ENCODE results near the gene SERPINB4.

The SERPINB4 gene

DNA sequence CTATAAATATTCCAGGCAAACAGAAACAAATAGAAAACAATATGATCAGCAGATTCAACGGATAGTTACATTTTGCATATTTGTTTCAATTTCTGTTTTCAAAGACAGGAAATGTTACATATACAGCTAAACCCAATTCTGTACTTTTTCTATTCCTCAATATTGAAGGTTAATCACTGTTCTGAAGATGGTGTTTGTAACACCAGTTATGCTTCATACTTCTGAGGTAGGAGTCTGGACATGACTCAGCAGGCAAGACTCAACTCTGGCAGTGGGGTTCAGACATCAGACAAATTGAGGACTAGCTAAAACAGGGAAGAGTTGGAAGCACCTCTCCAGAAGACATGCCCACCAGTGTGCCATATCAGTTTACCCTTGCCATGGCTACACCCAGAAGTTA is 40.3 kb downstream of the SERPINB4 start:
- Histone ChIP-seq H3K27me3 (ENCODE audit: control insufficient read depth, insufficient read depth, low read length) (no peaks in the 10 kb centered on the region), H3K9me3 (ENCODE audit: control insufficient read depth, insufficient read depth, low read length) (no peaks in the 10 kb centered on the region), H3K4me1 (ENCODE audit: control insufficient read depth, insufficient read depth, low read length) (no peaks in the 10 kb centered on the region), H3K36me3 (ENCODE audit: control insufficient read depth, insufficient read depth, low read length) (no peaks in the 10 kb centered on the region), H3K4me3 (ENCODE audit: low read length) (no peak overlapping the region), H3K27ac (ENCODE audit: low read length) (no peak overlapping the region)
- WGBS (ENCODE audit: insufficient coverage, insufficient read length), result no CpG with 5 or more reads among the region's 1 CpG
- no peak for DNase-seq (ENCODE audit: low read depth, low spot score)

DNA sequence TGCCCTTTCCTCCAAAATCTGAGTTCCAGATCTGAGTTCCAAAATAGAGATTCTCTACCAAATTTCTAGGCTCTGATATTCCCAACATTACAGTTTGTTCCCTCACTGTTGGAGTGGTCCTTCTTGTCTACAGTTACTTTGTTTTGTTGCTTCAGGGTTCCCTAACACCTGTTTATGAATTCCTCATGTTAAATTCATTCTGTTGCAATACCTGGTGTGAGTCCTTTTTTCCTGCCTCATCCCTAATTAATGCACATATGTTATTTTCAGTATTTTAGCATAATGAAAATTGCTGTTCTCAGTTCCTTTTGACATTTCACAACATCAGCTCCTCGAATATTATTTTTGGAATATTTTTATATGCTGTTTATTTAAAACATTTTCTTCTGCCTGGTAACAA is 40.7 kb downstream of the SERPINB4 start:
- no peak for DNase-seq (ENCODE audit: low read depth, low spot score)
- Histone ChIP-seq H3K36me3 (ENCODE audit: control insufficient read depth, insufficient read depth, low read length) (no peaks in the 10 kb centered on the region), H3K27me3 (ENCODE audit: control insufficient read depth, insufficient read depth, low read length) (no peaks in the 10 kb centered on the region), H3K4me3 (ENCODE audit: low read length) (no peak overlapping the region), H3K27ac (ENCODE audit: low read length) (no peak overlapping the region), H3K9me3 (ENCODE audit: control insufficient read depth, insufficient read depth, low read length) (no peaks in the 10 kb centered on the region), H3K4me1 (ENCODE audit: control insufficient read depth, insufficient read depth, low read length) (no peaks in the 10 kb centered on the region)
- WGBS (ENCODE audit: insufficient coverage, insufficient read length), result no CpG with 5 or more reads among the region's 1 CpG

DNA sequence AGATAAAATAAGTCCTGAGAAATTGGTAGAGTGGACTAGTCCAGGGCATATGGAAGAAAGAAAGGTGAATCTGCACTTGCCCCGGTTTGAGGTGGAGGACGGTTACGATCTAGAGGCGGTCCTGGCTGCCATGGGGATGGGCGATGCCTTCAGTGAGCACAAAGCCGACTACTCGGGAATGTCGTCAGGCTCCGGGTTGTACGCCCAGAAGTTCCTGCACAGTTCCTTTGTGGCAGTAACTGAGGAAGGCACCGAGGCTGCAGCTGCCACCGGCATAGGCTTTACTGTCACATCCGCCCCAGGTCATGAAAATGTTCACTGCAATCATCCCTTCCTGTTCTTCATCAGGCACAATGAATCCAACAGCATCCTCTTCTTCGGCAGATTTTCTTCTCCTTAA is 47.1 kb downstream of the SERPINB4 start:
- no peak for DNase-seq (ENCODE audit: low read depth, low spot score)
- Histone ChIP-seq H3K27ac (ENCODE audit: low read length) (no peak overlapping the region), H3K9me3 (ENCODE audit: control insufficient read depth, insufficient read depth, low read length) (no peaks in the 10 kb centered on the region), H3K4me3 (ENCODE audit: low read length) (no peak overlapping the region), H3K36me3 (ENCODE audit: control insufficient read depth, insufficient read depth, low read length) (no peaks in the 10 kb centered on the region), H3K4me1 (ENCODE audit: control insufficient read depth, insufficient read depth, low read length) (no peaks in the 10 kb centered on the region), H3K27me3 (ENCODE audit: control insufficient read depth, insufficient read depth, low read length) (no peaks in the 10 kb centered on the region)
- no CpG with 5 or more reads among the region's 14 CpGs for WGBS (ENCODE audit: insufficient coverage, insufficient read length)

DNA sequence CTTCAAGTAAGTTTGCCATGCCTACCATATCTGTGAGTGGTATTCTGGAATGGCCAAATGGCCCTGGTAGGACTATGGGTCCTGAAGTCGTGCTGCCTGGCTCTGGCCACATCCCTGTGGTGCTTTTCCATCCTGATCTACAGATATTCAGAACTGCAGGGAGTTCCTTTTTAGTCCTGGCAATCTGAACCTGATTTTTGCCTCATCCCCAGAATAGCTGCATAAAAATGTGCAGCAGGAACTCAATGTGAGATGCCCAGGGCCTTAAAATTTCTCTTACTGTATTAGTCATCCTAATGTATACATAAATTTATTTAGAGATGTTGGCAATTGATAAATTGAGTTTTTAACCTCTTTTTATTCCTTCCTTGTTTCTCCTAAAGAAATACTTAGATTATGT is 51.6 kb downstream of the SERPINB4 start:
- no peaks in the 10 kb centered on the region for H3K9me3 ChIP-seq (ENCODE audit: control insufficient read depth, insufficient read depth, low read length)
- no CpG with 5 or more reads among the region's 1 CpG for WGBS (ENCODE audit: insufficient coverage, insufficient read length)
- no peak for DNase-seq (ENCODE audit: low read depth, low spot score)
- no peaks in the 10 kb centered on the region for H3K4me1 ChIP-seq (ENCODE audit: control insufficient read depth, insufficient read depth, low read length)
- no peaks in the 10 kb centered on the region for H3K36me3 ChIP-seq (ENCODE audit: control insufficient read depth, insufficient read depth, low read length)
- no peak overlapping the region for H3K27ac ChIP-seq (ENCODE audit: low read length)
- H3K27me3 ChIP-seq (ENCODE audit: control insufficient read depth, insufficient read depth, low read length), result no peaks in the 10 kb centered on the region
- no peak overlapping the region for H3K4me3 ChIP-seq (ENCODE audit: low read length)

DNA sequence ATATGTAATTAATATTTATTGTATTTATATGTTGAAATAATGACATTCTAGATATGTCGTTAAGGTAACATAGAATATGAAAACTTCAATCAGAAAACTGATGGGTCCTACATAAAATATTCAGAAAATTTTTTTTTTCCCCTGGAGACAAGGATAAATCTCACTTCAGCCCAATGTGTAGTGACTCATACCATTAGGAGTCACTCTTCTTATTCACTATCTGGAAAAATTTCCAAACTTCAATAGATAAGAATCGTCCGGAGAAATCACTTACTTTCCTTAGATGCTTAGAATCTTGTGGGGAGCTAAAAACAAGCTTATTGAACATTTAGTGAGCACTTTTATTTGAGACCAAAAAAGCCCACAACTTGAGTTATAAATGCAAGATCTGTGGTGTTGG is 52.3 kb downstream of the SERPINB4 start:
- Histone ChIP-seq H3K9me3 (ENCODE audit: control insufficient read depth, insufficient read depth, low read length) (no peaks in the 10 kb centered on the region), H3K27me3 (ENCODE audit: control insufficient read depth, insufficient read depth, low read length) (no peaks in the 10 kb centered on the region), H3K27ac (ENCODE audit: low read length) (no peak overlapping the region), H3K4me3 (ENCODE audit: low read length) (no peak overlapping the region), H3K4me1 (ENCODE audit: control insufficient read depth, insufficient read depth, low read length) (no peaks in the 10 kb centered on the region), H3K36me3 (ENCODE audit: control insufficient read depth, insufficient read depth, low read length) (no peaks in the 10 kb centered on the region)
- DNase-seq (ENCODE audit: low read depth, low spot score), result no peak
- WGBS (ENCODE audit: insufficient coverage, insufficient read length), result no CpG with 5 or more reads among the region's 3 CpGs

DNA sequence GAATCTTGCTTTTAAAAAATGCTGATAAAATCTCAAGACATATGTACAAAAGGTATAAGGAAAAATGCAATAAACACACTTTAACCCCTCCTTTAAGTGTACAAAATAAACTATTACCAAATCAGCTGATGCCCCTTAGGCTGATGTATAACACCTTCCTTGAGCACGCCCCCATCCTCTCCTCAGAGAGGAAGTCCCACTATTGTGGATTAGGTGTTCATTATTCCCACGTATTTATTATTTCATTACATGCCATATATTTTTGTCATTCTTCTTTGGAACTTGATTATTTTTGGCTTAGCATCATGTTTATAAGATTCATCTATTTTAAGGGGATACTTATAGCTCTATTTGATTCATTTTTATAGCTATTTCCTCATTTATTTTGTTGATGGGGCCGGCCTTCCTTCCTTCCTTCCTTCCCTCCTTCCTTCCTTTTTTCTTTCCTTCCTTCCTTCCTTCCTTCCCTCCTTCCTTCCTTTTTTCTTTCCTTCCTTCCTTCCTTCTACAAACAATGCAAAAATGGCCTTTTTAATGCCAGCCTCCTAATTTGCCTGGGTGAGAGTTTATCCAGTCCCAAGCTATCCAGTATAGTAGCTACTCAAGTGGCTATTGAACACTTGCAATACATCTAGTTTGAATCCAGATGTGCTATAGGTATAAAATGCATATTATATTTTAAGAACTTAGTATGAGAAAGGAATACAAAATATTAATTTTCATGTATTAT is 52.9 kb downstream of the SERPINB4 start:
- WGBS (ENCODE audit: insufficient coverage, insufficient read length), result no CpG with 5 or more reads among the region's 3 CpGs
- no peak overlapping the region for H3K27ac ChIP-seq (ENCODE audit: low read length)
- H3K27me3 ChIP-seq (ENCODE audit: control insufficient read depth, insufficient read depth, low read length), result no peaks in the 10 kb centered on the region
- no peak for DNase-seq (ENCODE audit: low read depth, low spot score)
- no peaks in the 10 kb centered on the region for H3K9me3 ChIP-seq (ENCODE audit: control insufficient read depth, insufficient read depth, low read length)
- no peaks in the 10 kb centered on the region for H3K36me3 ChIP-seq (ENCODE audit: control insufficient read depth, insufficient read depth, low read length)
- no peaks in the 10 kb centered on the region for H3K4me1 ChIP-seq (ENCODE audit: control insufficient read depth, insufficient read depth, low read length)
- H3K4me3 ChIP-seq (ENCODE audit: low read length), result no peak overlapping the region

DNA sequence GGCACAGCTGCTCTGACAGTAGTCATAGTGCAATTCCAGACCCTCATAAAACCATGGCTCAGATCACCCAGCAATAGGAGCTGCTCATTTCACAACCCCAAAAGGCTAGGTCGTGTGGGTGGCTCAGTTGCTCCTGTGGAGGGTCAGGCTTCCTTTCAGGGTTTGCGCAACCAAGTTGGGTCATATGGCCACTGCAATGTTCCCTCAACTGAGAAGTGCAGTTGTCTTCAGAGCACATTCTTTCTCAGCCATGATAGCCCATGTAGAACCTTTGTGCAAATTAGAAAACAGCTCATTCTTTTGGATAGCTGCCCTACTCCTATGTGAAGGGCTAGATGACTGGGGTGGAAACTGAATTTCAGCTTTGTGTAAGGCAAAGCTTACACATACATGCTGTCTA is 53.7 kb downstream of the SERPINB4 start:
- no peak overlapping the region for H3K27ac ChIP-seq (ENCODE audit: low read length)
- no peak for DNase-seq (ENCODE audit: low read depth, low spot score)

DNA sequence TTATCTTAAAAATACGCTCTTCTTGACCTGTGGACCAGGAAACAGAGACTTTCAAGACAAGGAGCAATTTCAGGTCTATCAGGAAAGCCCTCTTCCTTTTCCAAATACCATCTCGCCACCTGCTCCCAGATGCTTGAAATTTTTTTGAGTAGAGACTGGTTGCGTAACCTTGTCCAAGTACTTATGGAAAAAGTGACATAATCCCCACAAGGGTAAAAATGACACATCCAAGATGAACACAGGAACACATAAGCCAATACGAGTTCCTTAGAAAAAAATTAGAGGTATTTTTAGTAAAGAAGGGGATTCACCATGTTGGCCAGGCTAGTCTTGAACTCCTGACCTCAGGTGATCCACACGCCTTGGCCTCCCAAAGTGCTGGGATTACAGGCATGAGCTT is 55.1 kb downstream of the SERPINB4 start:
- Histone ChIP-seq H3K9me3 (ENCODE audit: control insufficient read depth, insufficient read depth, low read length) (no peaks in the 10 kb centered on the region), H3K27me3 (ENCODE audit: control insufficient read depth, insufficient read depth, low read length) (no peaks in the 10 kb centered on the region), H3K36me3 (ENCODE audit: control insufficient read depth, insufficient read depth, low read length) (no peaks in the 10 kb centered on the region), H3K4me1 (ENCODE audit: control insufficient read depth, insufficient read depth, low read length) (no peaks in the 10 kb centered on the region), H3K27ac (ENCODE audit: low read length) (no peak overlapping the region), H3K4me3 (ENCODE audit: low read length) (no peak overlapping the region)
- no CpG with 5 or more reads among the region's 5 CpGs for WGBS (ENCODE audit: insufficient coverage, insufficient read length)
- DNase-seq (ENCODE audit: low read depth, low spot score), result no peak

More for the DNA sequence above, 53.7 kb downstream of the SERPINB4 start:
- no CpG with 5 or more reads among the region's 2 CpGs for WGBS (ENCODE audit: insufficient coverage, insufficient read length)
- no peaks in the 10 kb centered on the region for H3K27me3 ChIP-seq (ENCODE audit: control insufficient read depth, insufficient read depth, low read length)
- H3K36me3 ChIP-seq (ENCODE audit: control insufficient read depth, insufficient read depth, low read length), result no peaks in the 10 kb centered on the region
- H3K4me1 ChIP-seq (ENCODE audit: control insufficient read depth, insufficient read depth, low read length), result no peaks in the 10 kb centered on the region
- H3K9me3 ChIP-seq (ENCODE audit: control insufficient read depth, insufficient read depth, low read length), result no peaks in the 10 kb centered on the region
- no peak overlapping the region for H3K4me3 ChIP-seq (ENCODE audit: low read length)
